ENCODE results near the gene C14orf93. TPM values are rescaled to one million over a fixed set of nuclear protein-coding genes. Genes with fewer than 3 reads are reported as not detected.

The C14orf93 gene
- 10.8 TPM for total RNA-seq

GRCh38 chr14:23009939-23010726, at the start of gene C14orf93:
TSS of gene C14orf93 (minus strand) at chr14:23010143. CDS start at chr14:22999023, 11,120 bp downstream.
- DNase-seq (ENCODE audit: low spot score) = peak; percentile 86

GRCh38 chr14:23058654-23059504, 48.9 kb upstream of the C14orf93 start:
- DNase-seq (ENCODE audit: low spot score) = no peak

DNA sequence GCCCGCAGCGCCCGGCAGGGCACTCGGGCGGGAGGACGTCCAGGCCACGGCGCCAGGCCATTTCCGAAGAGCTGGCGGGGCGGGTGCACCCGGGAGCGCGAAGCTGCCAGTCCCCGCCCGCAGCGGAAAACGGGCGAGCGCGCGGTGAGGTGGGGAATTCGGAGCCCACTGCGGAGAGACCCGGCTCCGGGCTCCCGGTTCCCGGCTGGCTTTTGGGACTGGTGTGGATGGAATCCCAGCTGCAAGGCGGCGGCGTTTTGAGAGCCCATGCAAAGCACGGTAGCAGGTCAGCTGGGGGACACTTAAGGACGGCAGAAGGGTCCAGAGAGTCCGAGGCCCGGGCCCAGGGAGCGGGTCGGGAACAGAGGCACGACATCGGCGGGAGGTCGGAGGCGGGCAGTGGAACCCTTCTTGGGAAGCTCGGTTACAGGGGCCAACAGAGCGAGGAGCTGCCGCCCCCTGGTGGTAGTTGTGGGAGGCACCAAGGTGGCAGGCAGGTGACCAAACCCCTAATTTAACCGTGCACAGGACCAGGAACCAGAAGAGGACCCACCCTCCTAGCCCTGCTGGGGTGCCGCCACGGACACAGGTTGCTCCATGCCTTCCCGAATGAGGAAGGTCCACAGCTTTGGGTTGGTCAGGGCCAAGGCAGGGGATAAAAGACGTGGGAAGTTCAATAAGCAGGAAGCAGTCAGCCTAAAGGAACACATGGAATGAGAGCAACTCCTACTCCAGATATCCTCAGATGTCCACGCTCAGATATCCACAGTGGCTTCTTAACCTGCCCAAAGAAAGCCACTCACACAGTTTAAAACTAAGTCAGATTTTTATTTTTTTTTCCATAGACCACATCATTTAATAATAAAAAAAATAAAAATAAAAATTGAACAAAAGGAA, 48.1 kb upstream of the C14orf93 start:
- peak; percentile 92 for DNase-seq (ENCODE audit: low spot score)

GRCh38 chr14:23056956-23057756, 47.2 kb upstream of the C14orf93 start, which contains the start of gene CDH24:
TSS of gene CDH24 (minus strand) at chr14:23057520. CDS start at chr14:23055733, 1,787 bp downstream.
- peak; percentile 66 for DNase-seq (ENCODE audit: low spot score)

DNA sequence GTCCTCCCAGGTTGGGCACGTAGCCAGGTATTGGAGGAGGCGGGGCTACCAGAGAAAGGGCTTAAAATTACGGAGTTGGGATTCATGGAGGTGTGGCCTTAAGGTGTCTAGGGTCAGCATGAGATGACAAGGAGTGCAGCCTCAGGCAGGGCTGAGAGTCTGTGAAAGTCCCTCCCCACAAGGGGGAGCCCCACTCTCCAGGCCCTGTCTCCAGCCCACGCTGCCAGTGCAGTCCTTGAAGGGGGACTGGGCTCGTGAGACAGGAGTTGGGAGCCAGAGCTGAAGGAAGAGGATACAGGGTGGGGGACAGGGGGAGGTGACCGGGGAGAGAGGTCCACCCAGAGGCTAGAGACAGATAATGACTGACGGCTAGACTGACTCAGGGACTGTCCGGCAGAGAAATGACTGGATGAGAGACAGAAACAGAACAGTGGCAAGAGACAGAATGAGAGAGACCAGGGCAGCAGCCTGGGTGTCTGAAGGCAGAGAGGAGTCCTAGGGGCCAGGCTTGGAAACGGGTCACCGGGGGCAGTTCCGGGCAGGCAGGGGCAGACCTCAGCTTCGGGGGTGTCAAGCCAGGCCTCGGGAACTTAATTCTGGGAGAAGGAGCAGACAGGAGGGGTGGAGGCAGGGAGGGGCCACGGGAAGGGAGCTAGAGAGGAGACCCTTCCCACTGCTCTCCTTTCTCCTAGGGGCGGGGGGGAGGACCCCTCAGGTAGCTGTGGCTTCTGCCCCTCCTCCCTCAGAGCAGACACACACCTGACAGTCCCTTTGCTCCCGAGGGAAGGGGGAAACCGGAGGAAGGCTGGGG, 46.4 kb upstream of the C14orf93 start:
- no peak for DNase-seq (ENCODE audit: low spot score)

DNA sequence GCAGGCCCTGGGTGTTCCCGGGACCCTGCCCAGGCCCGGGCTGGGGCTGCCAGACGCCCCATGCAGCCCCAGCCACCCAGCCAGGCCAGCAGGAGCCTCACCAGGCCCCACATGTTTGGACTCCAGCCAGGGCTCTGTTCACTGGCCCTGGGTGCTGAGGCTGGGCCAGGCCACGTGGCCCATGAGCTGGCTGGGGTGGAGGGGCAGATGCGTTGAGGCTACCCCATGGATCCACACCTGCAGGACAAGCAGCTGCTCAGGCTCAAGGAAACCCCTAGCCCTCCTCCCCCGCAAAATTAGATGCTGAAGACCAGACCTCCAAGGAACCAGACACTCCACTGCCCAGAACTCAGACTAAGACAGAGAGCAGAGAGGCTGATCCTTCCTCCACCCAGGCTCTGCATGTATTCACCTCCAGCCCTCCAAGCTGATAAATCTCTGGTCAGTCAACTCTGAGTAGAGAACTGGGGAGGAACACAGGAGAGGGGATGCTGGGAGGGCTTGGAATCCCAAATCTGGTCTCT, 45.7 kb upstream of the C14orf93 start:
- no peak for DNase-seq (ENCODE audit: low spot score)

DNA sequence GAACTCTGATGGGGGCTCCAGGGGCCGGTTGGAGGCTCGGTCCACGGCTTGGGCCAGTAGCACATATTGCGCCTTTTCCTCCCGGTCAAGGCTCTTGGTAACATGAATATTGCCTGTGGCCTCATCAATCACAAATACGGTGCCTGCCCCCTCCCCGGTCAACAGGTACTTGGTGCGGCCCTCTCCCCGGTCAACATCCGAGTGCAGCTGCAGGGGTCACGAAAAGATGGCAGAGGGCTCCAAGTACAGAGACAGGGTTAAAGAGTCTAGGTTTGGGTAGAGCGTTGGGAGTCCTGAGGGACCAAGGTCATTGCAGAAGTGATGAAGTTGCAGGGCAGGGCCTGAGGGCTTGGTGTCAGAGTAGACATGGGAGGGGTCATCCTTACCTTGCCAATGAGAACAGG, 45.2 kb upstream of the C14orf93 start:
- no peak for DNase-seq (ENCODE audit: low spot score)

- no peak for DNase-seq (ENCODE audit: low spot score)
Measured at GRCh38 chr14:23054000-23054811, 44.3 kb upstream of the C14orf93 start.

DNA sequence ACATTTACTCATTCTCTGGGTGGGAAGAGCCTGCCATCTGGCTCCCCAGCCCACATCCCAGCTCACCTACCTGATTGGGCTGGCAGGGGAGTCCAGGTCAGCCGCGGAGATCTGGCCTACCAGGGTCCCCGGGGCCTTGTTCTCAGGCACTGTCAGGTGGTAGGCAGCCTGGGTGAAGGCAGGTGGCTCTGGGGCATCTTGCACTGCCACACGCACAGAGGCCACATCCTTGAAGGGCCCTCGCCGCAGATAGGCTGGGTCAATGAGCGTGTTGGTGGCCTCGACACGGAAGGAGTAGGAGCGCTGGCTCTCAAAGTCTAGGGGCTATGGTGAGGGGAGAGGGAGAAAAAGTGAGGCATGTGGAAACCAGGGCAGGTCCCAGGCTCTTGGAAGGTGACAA, 43.5 kb upstream of the C14orf93 start:
- no peak for DNase-seq (ENCODE audit: low spot score)

GRCh38 chr14:23052671-23053070, 42.7 kb upstream of the C14orf93 start:
- DNase-seq (ENCODE audit: low spot score) = no peak

DNA sequence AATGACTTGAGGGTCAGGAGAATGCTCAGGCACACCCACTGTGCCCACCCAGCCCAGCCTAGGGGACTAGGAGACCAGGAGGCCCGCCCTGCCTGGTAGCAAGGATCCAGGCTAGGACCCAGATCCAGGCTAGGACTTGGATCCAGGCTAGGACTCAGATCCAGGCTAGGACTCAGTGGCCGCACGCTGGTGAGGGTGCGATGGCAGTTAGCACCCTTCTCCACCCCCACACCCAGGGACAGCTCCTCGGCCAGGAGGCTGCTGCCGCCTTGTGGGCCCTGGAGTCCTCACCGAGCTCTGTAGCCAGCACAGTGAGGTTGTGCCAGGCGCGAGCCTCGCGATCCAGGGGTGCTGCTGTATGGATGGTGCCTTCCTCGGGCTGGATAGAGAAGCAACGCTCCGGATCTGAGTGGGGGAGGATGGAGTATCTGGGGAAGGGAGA, 42.3 kb upstream of the C14orf93 start:
- DNase-seq (ENCODE audit: low spot score) = no peak

GRCh38 chr14:23051141-23052057, 41.5 kb upstream of the C14orf93 start:
- DNase-seq (ENCODE audit: low spot score) = no peak

- no peak for DNase-seq (ENCODE audit: low spot score)
Measured at GRCh38 chr14:23049011-23049410, 39.1 kb upstream of the C14orf93 start.

- no peak for DNase-seq (ENCODE audit: low spot score)
Measured at GRCh38 chr14:23047751-23048693, 38.1 kb upstream of the C14orf93 start.

- no peak for DNase-seq (ENCODE audit: low spot score)
Measured at GRCh38 chr14:23047034-23047634, 37.2 kb upstream of the C14orf93 start.
